ENCODE data around the gene PRR29. TPM values are rescaled to one million over a fixed set of nuclear protein-coding genes. Genes with fewer than 3 reads are reported as not detected.

Gene PRR29
- total RNA-seq, 2 donors from 2014 or later, result not detected

GRCh38 chr17:64051153-64051552 is 53.0 kb downstream of the PRR29 start:
- peaks cover 65% of the 10 kb centered on the region for H3K36me3 ChIP-seq
- H3K4me3 ChIP-seq, result no peak overlapping the region
- no peaks in the 10 kb centered on the region for H3K9me3 ChIP-seq
- no peaks in the 10 kb centered on the region for H3K27me3 ChIP-seq (replicated peaks; ENCODE audit: insufficient read depth)
- no peak overlapping the region for H3K27ac ChIP-seq
- no peak for ATAC-seq (ENCODE audit: insufficient number of reproducible peaks, low FRiP score, low read depth)
- DNase-seq (ENCODE audit: low spot score), result no peak
- no peak for TF ChIP-seq CTCF (IDR thresholded peaks at IDR 0.05)
- H3K4me1 ChIP-seq (ENCODE audit: control insufficient read depth in 1 of 2, low read depth in 2 of 2), result no peaks in the 10 kb centered on the region

- Histone ChIP-seq H3K36me3 (peaks cover 57% of the 10 kb centered on the region), H3K4me1 (ENCODE audit: control insufficient read depth in 1 of 2, low read depth in 2 of 2) (no peaks in the 10 kb centered on the region), H3K27me3 (replicated peaks; ENCODE audit: insufficient read depth) (no peaks in the 10 kb centered on the region), H3K9me3 (no peaks in the 10 kb centered on the region), H3K27ac (no peak overlapping the region), H3K4me3 (no peak overlapping the region)
- no peak for DNase-seq (ENCODE audit: low spot score)
- no peak for TF ChIP-seq CTCF (IDR thresholded peaks at IDR 0.05)
- no peak for ATAC-seq (ENCODE audit: insufficient number of reproducible peaks, low FRiP score, low read depth)
Measured at GRCh38 chr17:64053101-64053500, 55.0 kb downstream of the PRR29 start.

Other genes with a start within 250 kb of the PRR29 start
- 100 to 1,000 TPM in 1 of 2 donors, 10 to 100 TPM in 1; 40.2 to 101 TPM for gene CCDC47, start 224.8 kb upstream of the PRR29 start, total RNA-seq
- 100 to 1,000 TPM in 1 of 2 donors, 10 to 100 TPM in 1; 92.9 to 157 TPM for gene DDX42, start 224.2 kb upstream of the PRR29 start, total RNA-seq
- gene PSMC5, start 170.9 kb upstream of the PRR29 start, total RNA-seq, result 10 to 100 TPM; 58.5 to 76.1 TPM
- 10 to 100 TPM; 38.2 to 52.9 TPM for gene FTSJ3, start 170.7 kb upstream of the PRR29 start, total RNA-seq
- gene SMARCD2, start 155.7 kb upstream of the PRR29 start, total RNA-seq, result 100 to 1,000 TPM in 1 of 2 donors, 10 to 100 TPM in 1; 81.8 to 136 TPM
- not detected for gene CSH2, start 124.7 kb upstream of the PRR29 start, total RNA-seq
- gene GH2, start 116.4 kb upstream of the PRR29 start, total RNA-seq, result not detected
- gene CSH1, start 101.8 kb upstream of the PRR29 start, total RNA-seq, result not detected
- gene CSHL1, start 87.1 kb upstream of the PRR29 start, total RNA-seq, result not detected
- gene GH1, start 79.5 kb upstream of the PRR29 start, total RNA-seq, result not detected
- 1 to 10 TPM; 4.3 to 6.0 TPM for gene CD79B, start 66.0 kb upstream of the PRR29 start, total RNA-seq
- 1 to 10 TPM in 1 of 2 donors, not detected in 1; 1.1 TPM for gene SCN4A, start 25.4 kb upstream of the PRR29 start, total RNA-seq
- 10 to 100 TPM; 41.6 to 46.6 TPM for gene ICAM2, start 22.3 kb downstream of the PRR29 start, total RNA-seq
- 10 to 100 TPM; 13.0 to 22.7 TPM for gene ERN1, start 131.8 kb downstream of the PRR29 start, total RNA-seq

Measured in thoracic aorta (tissue), 2 donors.